Caco-2 (cell line): ENCODE data around the gene TRPM2. TPM values are rescaled to one million over a fixed set of nuclear protein-coding genes. Genes with fewer than 3 reads are reported as not detected.

ENCODE experiments used
- BruUV-seq: library from RNA; stranded (reverse); fragments of 400-500 nt; replicated peaks from 2 replicates; lab custom pipeline; 2021; lab: Mats Ljungman, UMichigan
- CTCF ChIA-PET: fragments of 300-600 bp; sonication (Branson Sonifier 250); formaldehyde crosslinking; loops from one replicate; lab custom pipeline; 2022; ENCODE audit warnings: antibody characterized with exemption; lab: Charles Lee
- POLR2A ChIA-PET: fragments of 300-600 bp; sonication (Branson Sonifier 250); formaldehyde crosslinking; loops from one replicate; lab custom pipeline; 2022; ENCODE audit warnings: antibody characterized with exemption; lab: Charles Lee
- DNase-seq, 2 experiments: peaks; one replicate each; pipeline versions ENCODE4 v3.0.0 to v3.0.0-alpha.2; 2020 to 2022
- H3K27me3 ChIP-seq: replicated peaks from 2 replicates; pipeline ENCODE4 v1.6.0; 2011; ENCODE audit warnings: low read length; ENCODE audit not compliant: control insufficient read depth, insufficient read depth
- H3K36me3 ChIP-seq: 2 replicates; pipeline ENCODE4 v1.5.1; 2011; ENCODE audit warnings: low read length; ENCODE audit not compliant: control insufficient read depth, insufficient read depth
- H3K4me1 ChIP-seq: fragments of 250-450 bp; sonication (Bioruptor Pico); 2 replicates; pipeline ENCODE4 v1.5.1; 2020; ENCODE audit warnings: mild to moderate bottlenecking
- H3K4me3 ChIP-seq: 2 replicates; pipeline ENCODE4 v1.5.1; 2011; ENCODE audit warnings: low read depth, mild to moderate bottlenecking, control low read depth, low read length
- H3K9me3 ChIP-seq: fragments of 250-450 bp; sonication (Bioruptor Pico); 2 replicates; pipeline ENCODE4 v1.5.1; 2020; ENCODE audit warnings: mild to moderate bottlenecking, moderate library complexity
- H3K27ac Mint-ChIP-seq: one replicate; pipeline ENCODE4 v1.8.0; 2022; ENCODE audit warnings: mixed read lengths; ENCODE audit not compliant: unreplicated experiment
- H3K27me3 Mint-ChIP-seq: one replicate; pipeline ENCODE4 v1.8.0; 2022; ENCODE audit warnings: mixed read lengths; ENCODE audit not compliant: insufficient read depth, unreplicated experiment
- H3K36me3 Mint-ChIP-seq: one replicate; pipeline ENCODE4 v1.8.0; 2022; ENCODE audit warnings: mild to moderate bottlenecking, mixed read lengths; ENCODE audit not compliant: insufficient read depth, unreplicated experiment
- H3K4me1 Mint-ChIP-seq: one replicate; pipeline ENCODE4 v1.8.0; 2022; ENCODE audit warnings: low read depth, mixed read lengths; ENCODE audit not compliant: unreplicated experiment
- H3K4me3 Mint-ChIP-seq: one replicate; pipeline ENCODE4 v1.8.0; 2022; ENCODE audit warnings: mild to moderate bottlenecking, moderate library complexity, mixed read lengths; ENCODE audit not compliant: unreplicated experiment
- H3K9me3 Mint-ChIP-seq: one replicate; pipeline ENCODE4 v1.8.0; 2022; ENCODE audit warnings: mixed read lengths; ENCODE audit not compliant: unreplicated experiment
- intact Hi-C: fragments of 100-400 bp; cut with micrococcal nuclease; formaldehyde crosslinking; loops from one replicate; pipeline ENCODE4 v1.10.0; 2022; ENCODE audit not compliant: unreplicated experiment
- total RNA-seq: library from RNA; stranded (reverse); gene quantifications from 2 replicates; pipeline ENCODE4 v1.2.3, GENCODE V29; 2022
- TF ChIP-seq, protein P1 (sequence below), 2 experiments: fragments of 200-600 bp in 1 of 2; IDR thresholded peaks; 1 replicate in 1 of 2; 2 replicates in 1 of 2; pipeline versions ENCODE4 v1.5.1 to v1.8.0; 2011 to 2022; ENCODE audit warnings: antibody characterized with exemption in 1 of 2, control low read depth in 1 of 2, inconsistent platforms in 1 of 2, low read depth in 1 of 2, low read length in 1 of 2, mild to moderate bottlenecking in 1 of 2, moderate library complexity in 1 of 2; ENCODE audit not compliant: insufficient read depth in 1 of 2, severe bottlenecking in 1 of 2, unreplicated experiment in 1 of 2

Gene TRPM2
- total RNA-seq, 1 experiment from 2014 or later = 0.20 TPM

DNA sequence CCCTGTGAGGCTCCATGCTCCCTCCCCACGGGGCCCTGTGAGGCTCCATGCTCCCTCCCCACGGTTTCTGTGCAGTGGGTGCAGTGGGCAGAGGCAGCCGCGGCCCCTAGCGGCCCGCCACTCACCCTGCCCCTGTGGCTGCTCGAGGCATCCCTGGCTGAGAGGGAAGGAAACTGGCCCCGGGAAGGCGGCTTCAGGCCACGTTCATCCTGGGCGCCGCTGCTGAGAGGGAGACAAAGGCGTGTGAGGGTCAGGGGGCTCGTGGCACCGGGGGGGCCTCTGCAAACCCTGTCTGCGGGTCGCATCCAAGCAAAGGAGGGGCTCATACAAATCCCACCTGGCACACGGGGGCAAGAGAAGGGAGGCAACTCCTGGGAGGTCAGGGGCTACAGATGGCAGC, 22.7 kb upstream of the TRPM2 start:
- TF ChIP-seq, protein P1, sequence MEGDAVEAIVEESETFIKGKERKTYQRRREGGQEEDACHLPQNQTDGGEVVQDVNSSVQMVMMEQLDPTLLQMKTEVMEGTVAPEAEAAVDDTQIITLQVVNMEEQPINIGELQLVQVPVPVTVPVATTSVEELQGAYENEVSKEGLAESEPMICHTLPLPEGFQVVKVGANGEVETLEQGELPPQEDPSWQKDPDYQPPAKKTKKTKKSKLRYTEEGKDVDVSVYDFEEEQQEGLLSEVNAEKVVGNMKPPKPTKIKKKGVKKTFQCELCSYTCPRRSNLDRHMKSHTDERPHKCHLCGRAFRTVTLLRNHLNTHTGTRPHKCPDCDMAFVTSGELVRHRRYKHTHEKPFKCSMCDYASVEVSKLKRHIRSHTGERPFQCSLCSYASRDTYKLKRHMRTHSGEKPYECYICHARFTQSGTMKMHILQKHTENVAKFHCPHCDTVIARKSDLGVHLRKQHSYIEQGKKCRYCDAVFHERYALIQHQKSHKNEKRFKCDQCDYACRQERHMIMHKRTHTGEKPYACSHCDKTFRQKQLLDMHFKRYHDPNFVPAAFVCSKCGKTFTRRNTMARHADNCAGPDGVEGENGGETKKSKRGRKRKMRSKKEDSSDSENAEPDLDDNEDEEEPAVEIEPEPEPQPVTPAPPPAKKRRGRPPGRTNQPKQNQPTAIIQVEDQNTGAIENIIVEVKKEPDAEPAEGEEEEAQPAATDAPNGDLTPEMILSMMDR (IDR thresholded peaks at IDR 0.05; ENCODE audit: insufficient read depth in 1 of 2, low read depth in 1 of 2, low read length in 1 of 2, severe bottlenecking in 1 of 2, unreplicated experiment in 1 of 2) = no peak
- H3K36me3 Mint-ChIP-seq = peaks cover 68% of the 10 kb centered on the region
- ChIA-PET POLR2A (no interaction called here), CTCF (no interaction called here)
- BruUV-seq = no TSS peak
- no peaks in the 10 kb centered on the region for H3K9me3 Mint-ChIP-seq
- intact Hi-C loops = loop anchor here (10.0 kb wide), 1 partner anchor 544 kb away; the partner anchor contains the start of gene PTTG1IP
- no peak overlapping the region for H3K4me3 Mint-ChIP-seq
- no peaks in the 10 kb centered on the region for H3K9me3 ChIP-seq
- H3K36me3 ChIP-seq = no peaks in the 10 kb centered on the region
- no peaks in the 10 kb centered on the region for H3K4me1 Mint-ChIP-seq
- H3K4me1 ChIP-seq = no peaks in the 10 kb centered on the region
- H3K27me3 ChIP-seq = no peaks in the 10 kb centered on the region
- H3K27me3 Mint-ChIP-seq = no peaks in the 10 kb centered on the region
- DNase-seq = no peak
- H3K27ac Mint-ChIP-seq = peak overlapping the region; percentile 53
- H3K4me3 ChIP-seq = no peak overlapping the region

DNA sequence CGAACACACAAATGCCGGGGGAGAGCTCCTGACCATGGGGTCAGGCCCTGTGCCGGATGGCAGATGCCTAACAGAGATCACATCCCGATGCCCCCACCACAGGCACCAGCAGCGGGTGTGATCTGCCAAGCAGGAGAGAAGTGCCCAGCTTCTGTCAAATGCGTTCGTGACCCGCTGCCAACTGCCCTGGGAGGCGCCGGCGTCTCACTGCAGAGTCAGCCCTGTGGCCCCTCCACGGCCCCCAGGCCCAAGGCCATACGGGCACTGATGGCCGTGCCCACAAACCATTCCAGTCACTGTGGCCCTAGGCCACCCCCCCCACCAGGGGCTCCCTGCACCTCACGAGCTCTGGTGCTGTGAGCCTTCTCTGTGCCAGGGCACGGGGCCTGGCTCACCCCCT, 22.2 kb upstream of the TRPM2 start:
- Mint-ChIP-seq H3K9me3 (no peaks in the 10 kb centered on the region), H3K27me3 (no peaks in the 10 kb centered on the region), H3K27ac (no peak overlapping the region), H3K4me1 (no peaks in the 10 kb centered on the region), H3K36me3 (peaks cover 66% of the 10 kb centered on the region), H3K4me3 (no peak overlapping the region)
- Histone ChIP-seq H3K4me3 (no peak overlapping the region), H3K9me3 (no peaks in the 10 kb centered on the region), H3K36me3 (peaks cover 2% of the 10 kb centered on the region), H3K4me1 (no peaks in the 10 kb centered on the region), H3K27me3 (no peaks in the 10 kb centered on the region)
- intact Hi-C loops = loop anchor here (10.0 kb wide), 1 partner anchor 544 kb away; the partner anchor contains the start of gene PTTG1IP
- DNase-seq = no peak
- ChIA-PET CTCF (no interaction called here), POLR2A (no interaction called here)
- BruUV-seq = no TSS peak
- TF ChIP-seq, protein P1 (IDR thresholded peaks at IDR 0.05; ENCODE audit: insufficient read depth in 1 of 2, low read depth in 1 of 2, low read length in 1 of 2, severe bottlenecking in 1 of 2, unreplicated experiment in 1 of 2) = no peak

DNA sequence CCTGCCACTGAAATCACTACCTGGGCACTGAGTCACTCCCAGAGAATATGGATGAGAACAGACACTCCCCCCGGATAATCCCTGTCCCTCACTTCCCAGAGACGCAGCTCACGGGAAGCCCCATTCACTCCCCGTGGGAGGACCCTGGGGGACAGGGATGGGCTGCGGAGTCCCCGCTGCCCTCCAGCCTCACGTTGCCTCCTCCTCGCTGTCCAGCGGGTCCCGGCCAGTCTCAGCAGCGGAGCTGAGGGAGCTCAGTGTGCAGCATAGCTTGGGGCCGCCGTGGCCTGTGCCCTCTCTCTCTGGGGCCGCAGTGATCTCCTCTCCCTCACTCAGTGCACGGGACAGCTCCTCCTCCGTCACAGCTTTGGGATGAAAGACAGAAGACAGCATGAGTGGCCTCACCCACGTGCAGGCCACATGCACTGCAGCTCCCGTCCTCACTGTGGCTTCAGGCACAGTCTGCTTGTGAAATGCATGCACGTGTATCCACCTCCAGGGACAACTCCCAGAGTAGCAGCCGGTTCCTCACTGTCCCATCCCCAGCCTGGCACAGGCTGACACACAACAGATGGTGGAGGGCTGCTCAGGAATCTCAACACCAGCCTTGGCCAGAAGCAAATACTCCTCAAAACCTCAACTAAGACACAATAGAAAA, 21.6 kb upstream of the TRPM2 start:
- intact Hi-C loops = loop anchor here (10.0 kb wide), 1 partner anchor 543 kb away; the partner anchor contains the start of gene PTTG1IP
- Mint-ChIP-seq H3K27ac (peak overlapping the region; percentile 81), H3K36me3 (peaks cover 72% of the 10 kb centered on the region), H3K4me3 (no peak overlapping the region), H3K27me3 (no peaks in the 10 kb centered on the region), H3K4me1 (no peaks in the 10 kb centered on the region), H3K9me3 (no peaks in the 10 kb centered on the region)
- CTCF ChIA-PET = no interaction called here
- H3K9me3 ChIP-seq = no peaks in the 10 kb centered on the region
- POLR2A ChIA-PET = no interaction called here
- H3K4me3 ChIP-seq = no peak overlapping the region
- no peak for DNase-seq
- TF ChIP-seq, protein P1 (IDR thresholded peaks at IDR 0.05; ENCODE audit: insufficient read depth in 1 of 2, low read depth in 1 of 2, low read length in 1 of 2, severe bottlenecking in 1 of 2, unreplicated experiment in 1 of 2) = no peak
- no peaks in the 10 kb centered on the region for H3K4me1 ChIP-seq
- H3K27me3 ChIP-seq = no peaks in the 10 kb centered on the region
- peaks cover 3% of the 10 kb centered on the region for H3K36me3 ChIP-seq
- BruUV-seq = no TSS peak
